Glutamatergic neuron (in vitro differentiated cells): ENCODE data around the gene OAS1. TPM values are rescaled to one million over a fixed set of nuclear protein-coding genes. Genes with fewer than 3 reads are reported as not detected.
"Not testable (repeated sequence)": the region's sequence is repeated elsewhere in the genome, so short reads cannot be mapped to it uniquely, and the experiment has no call there.

Source experiments
- DNase-seq: peaks from one replicate; pipeline ENCODE4 v3.0.0; 2022
- H3K27ac Mint-ChIP-seq: one replicate; pipeline ENCODE4 v1.8.0; 2020; ENCODE audit warnings: mild to moderate bottlenecking, mixed read lengths, inconsistent platforms; ENCODE audit not compliant: unreplicated experiment
- H3K27me3 Mint-ChIP-seq: one replicate; pipeline ENCODE4 v1.8.0; 2020; ENCODE audit warnings: mild to moderate bottlenecking, moderate library complexity, mixed read lengths, inconsistent platforms; ENCODE audit not compliant: unreplicated experiment
- H3K36me3 Mint-ChIP-seq: one replicate; pipeline ENCODE4 v1.8.0; 2020; ENCODE audit warnings: mild to moderate bottlenecking, mixed read lengths, inconsistent platforms; ENCODE audit not compliant: unreplicated experiment
- H3K4me1 Mint-ChIP-seq: one replicate; pipeline ENCODE4 v1.8.0; 2020; ENCODE audit warnings: mild to moderate bottlenecking, low read depth, mixed read lengths, inconsistent platforms; ENCODE audit not compliant: unreplicated experiment
- H3K4me3 Mint-ChIP-seq: one replicate; pipeline ENCODE4 v1.8.0; 2020; ENCODE audit warnings: mild to moderate bottlenecking, mixed read lengths, inconsistent platforms; ENCODE audit not compliant: unreplicated experiment
- H3K9me3 Mint-ChIP-seq: one replicate; pipeline ENCODE4 v1.8.0; 2020; ENCODE audit warnings: mild to moderate bottlenecking, moderate library complexity, mixed read lengths, inconsistent platforms; ENCODE audit not compliant: unreplicated experiment
- total RNA-seq: library from RNA; stranded (reverse); fragmentation: NEBNext Ultra II Directional; extraction: Animal tissue kit (Norgen Biotek cat#: 25700); gene quantifications from one replicate; pipeline ENCODE4 v1.2.1, GENCODE V29; 2021; ENCODE audit not compliant: unreplicated experiment
- TF ChIP-seq, protein P1 (sequence below): fragments of 200-600 bp; sonication (generic); IDR thresholded peaks from one replicate; pipeline ENCODE4 v1.5.0; 2021; ENCODE audit not compliant: partially characterized antibody, unreplicated experiment

OAS1 gene
- total RNA-seq, 1 donor from 2014 or later: not detected

- H3K27me3 Mint-ChIP-seq: no peaks in the 10 kb centered on the region
- TF ChIP-seq, protein P1, sequence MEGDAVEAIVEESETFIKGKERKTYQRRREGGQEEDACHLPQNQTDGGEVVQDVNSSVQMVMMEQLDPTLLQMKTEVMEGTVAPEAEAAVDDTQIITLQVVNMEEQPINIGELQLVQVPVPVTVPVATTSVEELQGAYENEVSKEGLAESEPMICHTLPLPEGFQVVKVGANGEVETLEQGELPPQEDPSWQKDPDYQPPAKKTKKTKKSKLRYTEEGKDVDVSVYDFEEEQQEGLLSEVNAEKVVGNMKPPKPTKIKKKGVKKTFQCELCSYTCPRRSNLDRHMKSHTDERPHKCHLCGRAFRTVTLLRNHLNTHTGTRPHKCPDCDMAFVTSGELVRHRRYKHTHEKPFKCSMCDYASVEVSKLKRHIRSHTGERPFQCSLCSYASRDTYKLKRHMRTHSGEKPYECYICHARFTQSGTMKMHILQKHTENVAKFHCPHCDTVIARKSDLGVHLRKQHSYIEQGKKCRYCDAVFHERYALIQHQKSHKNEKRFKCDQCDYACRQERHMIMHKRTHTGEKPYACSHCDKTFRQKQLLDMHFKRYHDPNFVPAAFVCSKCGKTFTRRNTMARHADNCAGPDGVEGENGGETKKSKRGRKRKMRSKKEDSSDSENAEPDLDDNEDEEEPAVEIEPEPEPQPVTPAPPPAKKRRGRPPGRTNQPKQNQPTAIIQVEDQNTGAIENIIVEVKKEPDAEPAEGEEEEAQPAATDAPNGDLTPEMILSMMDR: no peak
- no peak overlapping the region for H3K4me3 Mint-ChIP-seq
- no peak overlapping the region for H3K27ac Mint-ChIP-seq
- peaks cover 3% of the 10 kb centered on the region for H3K9me3 Mint-ChIP-seq
- H3K36me3 Mint-ChIP-seq: peaks cover 17% of the 10 kb centered on the region
- no peaks in the 10 kb centered on the region for H3K4me1 Mint-ChIP-seq
- DNase-seq: no peak
Measured at GRCh38 chr12:112916270-112916669, 9.5 kb downstream of the OAS1 start.

DNA sequence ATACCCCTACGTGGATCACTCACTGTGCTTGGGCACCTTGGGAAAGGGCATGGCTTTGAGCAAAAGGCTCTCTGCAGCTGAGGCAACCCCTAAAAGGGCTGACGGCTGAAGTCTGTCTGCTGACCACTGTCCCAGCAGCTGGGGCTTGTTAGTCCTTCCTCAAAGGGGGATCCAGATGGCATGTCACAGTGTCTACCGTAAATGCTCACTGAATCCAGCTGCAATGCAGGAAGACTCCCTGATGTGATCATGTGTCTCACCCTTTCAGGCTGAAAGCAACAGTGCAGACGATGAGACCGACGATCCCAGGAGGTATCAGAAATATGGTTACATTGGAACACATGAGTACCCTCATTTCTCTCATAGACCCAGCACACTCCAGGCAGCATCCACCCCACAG lies 12.4 kb downstream of the OAS1 start:
- peaks cover 5% of the 10 kb centered on the region for H3K36me3 Mint-ChIP-seq
- DNase-seq: no peak
- no peaks in the 10 kb centered on the region for H3K4me1 Mint-ChIP-seq
- no peaks in the 10 kb centered on the region for H3K27me3 Mint-ChIP-seq
- H3K27ac Mint-ChIP-seq: no peak overlapping the region
- TF ChIP-seq, protein P1: no peak
- H3K4me3 Mint-ChIP-seq: no peak overlapping the region
- no peaks in the 10 kb centered on the region for H3K9me3 Mint-ChIP-seq

DNA sequence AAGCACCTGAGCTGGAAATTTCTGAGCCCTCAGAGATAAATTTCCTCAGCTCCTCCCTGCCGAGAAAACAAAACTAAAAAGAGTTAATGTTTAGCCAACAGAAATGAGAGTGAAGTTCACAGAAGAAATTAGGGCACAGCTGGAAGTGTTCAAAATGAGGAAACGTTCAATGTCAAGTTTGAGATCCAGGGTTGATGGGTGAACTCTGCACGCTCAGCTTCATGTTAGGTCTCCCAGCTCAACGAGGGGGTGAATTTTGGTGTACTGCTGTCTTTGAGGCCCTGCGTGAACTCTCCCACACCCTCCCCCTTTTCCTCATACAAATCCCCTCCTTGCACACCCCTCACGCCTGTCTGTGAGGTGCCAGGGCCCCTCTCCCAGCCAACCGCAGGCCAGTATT lies 18.2 kb downstream of the OAS1 start:
- Mint-ChIP-seq H3K4me1 (no peaks in the 10 kb centered on the region), H3K27me3 (no peaks in the 10 kb centered on the region), H3K9me3 (no peaks in the 10 kb centered on the region), H3K4me3 (no peak overlapping the region), H3K36me3 (no peaks in the 10 kb centered on the region), H3K27ac (no peak overlapping the region)
- no peak for DNase-seq
- TF ChIP-seq, protein P1: no peak

DNA sequence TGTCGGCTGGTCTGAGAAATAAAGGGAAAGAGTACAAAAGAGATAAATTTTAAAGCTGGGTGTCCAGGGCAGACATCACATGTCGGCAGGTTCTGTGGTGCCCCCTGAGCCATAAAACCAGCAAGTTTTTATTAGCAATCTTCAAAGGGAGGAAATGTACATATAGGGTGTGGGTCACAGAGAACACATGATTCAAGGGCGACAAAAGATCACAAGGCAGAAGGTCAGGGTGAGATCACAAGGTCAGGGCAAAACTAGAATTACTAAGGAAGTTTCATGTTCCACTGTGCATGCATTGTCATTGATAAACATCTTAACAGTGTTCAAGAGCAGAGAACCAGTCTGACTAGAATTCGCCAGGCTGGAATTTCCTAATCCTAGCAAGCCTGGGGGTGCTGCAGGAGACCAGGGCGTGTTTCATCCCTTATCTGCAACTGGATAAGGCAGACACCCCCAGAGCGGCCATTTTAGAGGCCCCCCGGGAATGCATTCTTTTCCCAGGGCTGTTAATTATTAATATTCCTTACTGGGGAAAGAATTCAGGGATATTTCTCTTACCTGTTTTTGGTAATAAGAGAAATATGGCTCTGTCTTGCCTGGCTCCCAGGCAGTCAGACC lies 19.8 kb downstream of the OAS1 start:
- not testable (repeated sequence) for H3K4me3 Mint-ChIP-seq, H3K36me3 Mint-ChIP-seq, H3K9me3 Mint-ChIP-seq, DNase-seq, H3K27me3 Mint-ChIP-seq, H3K4me1 Mint-ChIP-seq, H3K27ac Mint-ChIP-seq

DNA sequence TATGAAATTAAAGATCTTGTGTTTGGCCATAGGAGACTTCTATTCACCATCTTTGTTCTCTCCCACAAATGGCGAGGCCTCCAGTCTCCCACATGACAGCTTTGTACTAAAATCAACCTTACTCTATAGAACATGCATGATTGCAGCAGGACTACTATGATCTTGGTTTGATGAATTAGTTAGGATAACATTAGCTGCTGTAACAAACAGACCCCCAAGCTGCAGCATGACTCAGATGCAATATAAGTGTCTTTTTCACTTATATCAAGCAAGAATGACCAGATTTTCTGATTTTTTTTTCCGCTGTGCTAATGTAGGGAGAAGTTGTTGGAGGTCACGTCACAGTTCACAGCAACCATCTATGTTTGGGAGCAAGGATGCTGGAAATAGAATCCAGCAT lies 20.7 kb downstream of the OAS1 start:
- no peak overlapping the region for H3K27ac Mint-ChIP-seq
- TF ChIP-seq, protein P1: no peak
- no peak for DNase-seq
- no peaks in the 10 kb centered on the region for H3K36me3 Mint-ChIP-seq
- H3K9me3 Mint-ChIP-seq: no peaks in the 10 kb centered on the region
- H3K27me3 Mint-ChIP-seq: no peaks in the 10 kb centered on the region
- no peaks in the 10 kb centered on the region for H3K4me1 Mint-ChIP-seq
- H3K4me3 Mint-ChIP-seq: no peak overlapping the region

GRCh38 chr12:112927925-112928324 lies 21.2 kb downstream of the OAS1 start:
- Mint-ChIP-seq H3K36me3 (no peaks in the 10 kb centered on the region), H3K4me1 (no peaks in the 10 kb centered on the region), H3K27me3 (no peaks in the 10 kb centered on the region), H3K27ac (no peak overlapping the region), H3K9me3 (no peaks in the 10 kb centered on the region), H3K4me3 (no peak overlapping the region)
- TF ChIP-seq, protein P1: no peak
- DNase-seq: no peak
